ENCODE measurements around the gene CCDC200.
"Not testable (repeated sequence)": the region's sequence is repeated elsewhere in the genome, so short reads cannot be mapped to it uniquely, and the experiment has no call there.

The CCDC200 gene

DNA sequence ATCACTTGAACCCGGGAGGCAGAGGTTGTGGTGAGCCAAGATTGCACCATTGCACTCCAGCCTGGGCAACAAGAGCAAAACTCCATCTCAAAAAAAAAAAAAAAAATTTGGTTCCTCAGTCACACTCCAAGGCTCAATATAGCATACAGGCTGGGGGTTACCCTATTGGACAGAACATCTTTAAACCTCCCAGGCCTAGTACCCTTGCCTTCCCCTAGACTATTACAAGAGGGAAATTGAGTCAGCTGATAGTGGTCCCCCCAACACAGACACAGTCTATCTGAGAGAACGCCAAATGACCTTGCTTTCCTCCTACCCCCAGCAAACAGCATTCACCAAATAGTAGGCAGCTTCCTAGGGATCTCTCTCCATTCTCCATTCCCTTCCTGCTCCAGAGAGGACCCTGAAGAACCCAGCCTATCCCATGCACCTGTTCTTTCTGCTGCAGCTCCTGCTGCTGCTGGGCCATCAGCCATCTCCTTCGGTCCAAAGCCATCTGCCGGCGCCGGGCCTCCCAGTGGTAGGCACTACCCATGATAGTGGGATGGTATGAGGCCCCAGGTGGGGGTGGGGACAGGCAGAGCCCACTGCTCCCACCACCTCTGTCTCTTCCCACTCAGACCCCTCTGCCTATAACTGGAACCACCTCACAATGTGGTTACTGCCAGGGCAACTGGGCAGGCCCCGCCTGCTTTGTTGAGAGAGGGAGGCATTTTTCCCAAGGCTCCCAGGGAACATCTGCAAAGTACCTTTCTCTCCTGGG is at the start of gene CCDC200:
Gene CCDC200 (minus strand): TSS at position 604 of the 763 bp plus-strand sequence. CDS start 69 bp downstream, at position 535.
- DNase-seq (ENCODE audit: low read depth) = not testable (repeated sequence)

GRCh38 chr17:43272914-43273313 is 44.5 kb upstream of the CCDC200 start:
- DNase-seq (ENCODE audit: low read depth) = not testable (repeated sequence)

DNA sequence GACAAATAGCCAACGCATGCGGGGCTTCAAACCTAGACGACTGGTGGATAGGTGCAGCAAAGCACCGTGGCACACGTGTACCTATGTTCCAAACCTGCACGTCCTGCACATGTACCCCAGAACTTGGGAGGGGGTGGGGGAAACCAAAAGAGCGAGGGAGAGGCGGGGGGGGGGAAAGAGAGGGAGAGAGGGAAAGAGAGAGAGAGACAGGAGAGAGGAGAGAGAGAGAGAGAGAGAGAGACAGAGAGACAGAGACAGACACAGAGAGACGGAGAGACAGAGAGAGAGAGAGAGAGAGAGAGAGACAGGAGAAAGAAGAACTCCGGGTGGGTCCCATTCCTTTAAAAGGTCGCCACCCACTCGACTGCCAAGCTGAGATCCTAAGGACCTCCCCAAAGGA is 44.1 kb upstream of the CCDC200 start:
- DNase-seq (ENCODE audit: low read depth) = not testable (repeated sequence)

DNA sequence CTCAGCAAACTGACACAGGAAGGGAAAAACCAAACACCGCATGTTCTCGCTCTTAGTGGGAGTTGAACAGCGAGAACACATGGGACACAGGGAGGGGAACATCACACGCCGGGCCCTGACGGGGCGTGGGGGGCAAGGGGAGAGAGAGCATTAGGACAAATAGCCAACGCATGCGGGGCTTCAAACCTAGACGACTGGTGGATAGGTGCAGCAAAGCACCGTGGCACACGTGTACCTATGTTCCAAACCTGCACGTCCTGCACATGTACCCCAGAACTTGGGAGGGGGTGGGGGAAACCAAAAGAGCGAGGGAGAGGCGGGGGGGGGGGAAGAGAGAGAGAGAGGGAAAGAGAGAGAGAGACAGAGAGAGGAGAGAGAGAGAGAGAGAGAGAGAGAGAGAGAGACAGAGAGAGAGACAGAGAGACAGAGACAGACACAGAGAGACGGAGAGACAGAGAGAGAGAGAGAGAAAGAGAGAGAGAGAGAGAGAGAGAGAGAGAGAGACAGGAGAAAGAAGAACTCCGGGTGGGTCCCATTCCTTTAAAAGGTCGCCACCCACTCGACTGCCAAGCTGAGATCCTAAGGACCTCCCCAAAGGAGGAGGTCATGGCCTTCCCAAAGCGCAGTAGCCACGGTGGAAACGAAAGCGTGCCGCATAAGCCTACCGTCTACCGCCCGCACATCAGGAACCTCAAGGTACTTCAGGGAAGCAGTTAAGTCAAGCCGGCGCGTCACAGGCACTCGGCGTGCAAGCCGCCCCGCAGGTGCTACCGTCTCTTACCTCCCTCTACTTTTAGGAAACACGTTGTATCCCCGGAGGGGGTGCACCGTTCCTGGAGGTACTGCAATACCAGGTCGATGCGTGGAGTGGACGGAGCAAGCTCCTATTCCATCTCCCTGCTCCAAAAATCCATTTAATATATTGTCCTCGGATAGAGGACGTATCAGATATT is 42.4 kb upstream of the CCDC200 start:
- DNase-seq (ENCODE audit: low read depth) = not testable (repeated sequence)

DNA sequence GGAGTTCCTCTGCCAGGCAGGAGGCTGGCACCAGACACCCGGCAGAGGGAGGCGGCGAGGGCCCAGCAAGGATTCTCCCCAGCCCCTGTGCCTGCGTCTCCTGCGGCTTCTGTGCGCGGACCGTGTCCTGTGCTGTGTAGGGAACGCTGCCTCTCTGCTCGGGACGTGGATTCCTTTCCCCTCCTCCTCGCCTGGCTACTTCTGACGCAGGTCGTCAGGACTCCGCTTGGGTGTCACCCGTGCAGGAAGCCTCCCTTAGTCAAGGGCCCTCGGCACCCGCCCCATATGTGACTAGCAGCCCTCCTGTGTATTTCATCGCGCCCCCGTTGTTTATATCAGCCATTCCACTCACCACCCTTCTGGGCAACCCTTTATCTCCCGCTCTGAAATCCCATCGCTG is 18.0 kb upstream of the CCDC200 start:
- not testable (repeated sequence) for DNase-seq (ENCODE audit: low read depth)

- DNase-seq (ENCODE audit: low read depth) = not testable (repeated sequence)
Measured at GRCh38 chr17:43240596-43241352, 12.4 kb upstream of the CCDC200 start.

DNA sequence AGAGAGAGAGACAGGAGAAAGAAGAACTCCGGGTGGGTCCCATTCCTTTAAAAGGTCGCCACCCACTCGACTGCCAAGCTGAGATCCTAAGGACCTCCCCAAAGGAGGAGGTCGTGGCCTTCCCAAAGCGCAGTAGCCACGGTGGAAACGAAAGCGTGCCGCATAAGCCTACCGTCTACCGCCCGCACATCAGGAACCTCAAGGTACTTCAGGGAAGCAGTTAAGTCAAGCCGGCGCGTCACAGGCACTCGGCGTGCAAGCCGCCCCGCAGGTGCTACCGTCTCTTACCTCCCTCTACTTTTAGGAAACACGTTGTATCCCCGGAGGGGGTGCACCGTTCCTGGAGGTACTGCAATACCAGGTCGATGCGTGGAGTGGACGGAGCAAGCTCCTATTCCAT is 11.2 kb upstream of the CCDC200 start:
- DNase-seq (ENCODE audit: low read depth) = not testable (repeated sequence)

DNA sequence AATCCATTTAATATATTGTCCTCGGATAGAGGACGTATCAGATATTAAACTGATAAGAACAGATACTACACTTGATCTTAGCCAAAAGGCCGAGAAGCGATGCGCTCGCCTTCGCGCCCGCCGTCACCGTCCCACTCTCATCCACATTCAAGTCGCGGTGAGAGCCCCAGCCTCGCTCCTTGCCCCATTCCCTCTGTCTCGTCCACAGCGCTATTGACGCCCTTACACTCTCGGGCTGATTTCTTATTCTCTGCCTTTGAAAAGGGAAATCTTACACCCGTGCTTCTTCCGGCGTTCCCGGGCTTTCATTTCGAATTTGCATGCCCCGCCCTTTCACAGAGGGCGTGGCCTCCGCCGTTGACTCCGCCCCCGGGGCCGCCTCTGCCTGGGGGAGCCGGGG is 5.5 kb upstream of the CCDC200 start, which contains the start of gene RNU2-1:
Gene RNU2-1 (minus strand): TSS at position 101 of the 400 bp plus-strand sequence.
- DNase-seq (ENCODE audit: low read depth) = not testable (repeated sequence)

DNA sequence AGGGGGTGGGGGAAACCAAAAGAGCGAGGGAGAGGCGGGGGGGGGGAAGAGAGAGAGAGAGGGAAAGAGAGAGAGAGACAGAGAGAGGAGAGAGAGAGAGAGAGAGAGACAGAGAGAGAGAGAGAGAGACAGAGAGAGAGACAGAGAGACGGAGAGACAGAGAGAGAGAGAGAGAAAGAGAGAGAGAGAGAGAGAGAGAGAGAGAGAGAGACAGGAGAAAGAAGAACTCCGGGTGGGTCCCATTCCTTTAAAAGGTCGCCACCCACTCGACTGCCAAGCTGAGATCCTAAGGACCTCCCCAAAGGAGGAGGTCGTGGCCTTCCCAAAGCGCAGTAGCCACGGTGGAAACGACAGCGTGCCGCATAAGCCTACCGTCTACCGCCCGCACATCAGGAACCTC is 4.8 kb upstream of the CCDC200 start:
- not testable (repeated sequence) for DNase-seq (ENCODE audit: low read depth)

DNA sequence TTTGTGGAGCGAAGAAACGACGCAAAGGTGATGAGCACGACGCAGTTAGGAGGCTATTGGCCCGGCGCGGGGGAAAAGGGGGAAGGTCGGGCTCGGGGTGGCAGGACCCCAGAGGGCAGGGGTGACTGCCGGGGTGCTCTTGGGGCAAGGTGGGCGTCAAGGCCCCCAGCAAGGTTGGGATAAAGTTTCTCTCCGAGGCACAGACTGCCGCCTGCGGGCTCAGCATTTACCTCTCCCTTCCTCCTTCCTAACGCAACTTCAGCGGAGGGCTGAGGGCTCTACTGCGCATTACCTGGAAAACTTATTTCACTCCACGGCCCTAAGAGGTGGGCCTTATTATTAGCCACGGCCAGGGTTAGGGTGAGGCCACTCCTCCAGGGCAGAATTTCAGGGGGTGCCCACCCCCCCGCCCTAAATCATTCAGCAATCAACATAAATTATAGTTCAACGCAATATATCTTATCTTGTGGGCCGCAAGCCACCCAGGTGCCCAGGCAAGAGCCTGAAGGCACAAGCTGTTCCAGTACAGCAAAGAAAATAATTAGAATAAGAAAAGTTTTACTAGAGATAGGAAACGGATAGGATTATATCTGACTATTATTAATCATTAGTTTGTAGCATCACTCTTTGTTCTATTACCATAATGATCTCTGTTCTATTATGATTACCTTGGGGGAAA is 3.7 kb upstream of the CCDC200 start:
- not testable (repeated sequence) for DNase-seq (ENCODE audit: low read depth)

GRCh38 chr17:43231205-43232020 is 3.0 kb upstream of the CCDC200 start:
- not testable (repeated sequence) for DNase-seq (ENCODE audit: low read depth)

- DNase-seq (ENCODE audit: low read depth) = no peak
Measured at GRCh38 chr17:43226393-43226792, 2.0 kb downstream of the CCDC200 start.

DNA sequence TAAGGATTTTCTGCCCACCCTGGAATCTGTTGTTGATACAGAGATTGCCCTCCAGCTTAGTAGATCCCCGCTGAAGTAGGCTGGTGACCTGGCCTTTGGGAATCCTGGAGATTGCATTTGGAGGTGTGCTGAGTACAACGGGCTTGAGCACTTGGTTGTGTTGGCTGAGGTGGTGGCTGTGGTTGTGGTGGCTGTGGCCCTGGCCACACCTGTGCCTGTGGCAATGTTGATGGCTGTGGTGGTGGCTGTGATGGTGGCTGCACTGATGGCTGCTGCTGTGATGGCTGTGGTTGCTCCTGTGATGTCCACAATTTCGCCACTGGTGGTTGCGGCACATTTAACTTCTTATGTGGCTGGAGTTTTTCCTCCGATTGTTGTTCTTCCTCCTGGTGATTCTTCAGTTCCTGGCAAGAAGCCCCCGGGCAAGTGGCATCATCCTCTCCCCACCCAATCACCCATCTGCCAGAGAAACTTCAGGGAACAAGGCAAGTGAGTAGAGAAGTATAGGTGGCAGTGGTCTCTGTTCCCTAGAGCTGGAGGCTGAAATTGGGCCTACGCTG is 4.2 kb downstream of the CCDC200 start:
- no peak for DNase-seq (ENCODE audit: low read depth)

DNA sequence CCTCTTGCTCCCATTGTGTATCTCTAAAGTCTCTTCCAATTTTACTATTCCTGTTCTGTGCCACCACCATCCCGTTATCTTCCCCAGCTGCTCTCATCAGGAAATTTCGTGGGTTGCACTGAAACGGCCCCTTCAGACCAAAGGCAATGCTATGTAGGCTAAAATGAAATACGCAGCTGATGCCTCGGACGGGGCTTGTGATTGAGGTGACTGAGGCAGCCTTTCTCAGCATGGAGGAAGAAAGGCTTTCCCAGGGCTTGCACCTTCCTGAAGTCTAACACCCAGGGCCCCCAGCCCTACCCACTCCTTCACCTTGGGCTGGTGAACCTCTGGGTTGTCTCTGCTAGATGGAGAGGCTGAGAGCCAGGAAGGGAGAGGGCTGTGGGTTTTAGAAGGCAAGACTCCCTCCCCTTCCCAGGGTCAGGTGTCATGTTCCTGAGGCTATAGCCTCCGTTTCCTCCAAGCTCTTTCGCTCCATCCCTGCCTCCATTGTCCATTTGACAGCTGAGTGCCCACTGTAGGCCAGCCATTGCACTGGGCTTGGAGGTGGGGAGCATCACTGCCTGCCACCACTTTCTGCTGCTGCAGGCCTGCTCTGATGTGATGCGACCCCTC is 7.8 kb downstream of the CCDC200 start:
- no peak for DNase-seq (ENCODE audit: low read depth)

DNA sequence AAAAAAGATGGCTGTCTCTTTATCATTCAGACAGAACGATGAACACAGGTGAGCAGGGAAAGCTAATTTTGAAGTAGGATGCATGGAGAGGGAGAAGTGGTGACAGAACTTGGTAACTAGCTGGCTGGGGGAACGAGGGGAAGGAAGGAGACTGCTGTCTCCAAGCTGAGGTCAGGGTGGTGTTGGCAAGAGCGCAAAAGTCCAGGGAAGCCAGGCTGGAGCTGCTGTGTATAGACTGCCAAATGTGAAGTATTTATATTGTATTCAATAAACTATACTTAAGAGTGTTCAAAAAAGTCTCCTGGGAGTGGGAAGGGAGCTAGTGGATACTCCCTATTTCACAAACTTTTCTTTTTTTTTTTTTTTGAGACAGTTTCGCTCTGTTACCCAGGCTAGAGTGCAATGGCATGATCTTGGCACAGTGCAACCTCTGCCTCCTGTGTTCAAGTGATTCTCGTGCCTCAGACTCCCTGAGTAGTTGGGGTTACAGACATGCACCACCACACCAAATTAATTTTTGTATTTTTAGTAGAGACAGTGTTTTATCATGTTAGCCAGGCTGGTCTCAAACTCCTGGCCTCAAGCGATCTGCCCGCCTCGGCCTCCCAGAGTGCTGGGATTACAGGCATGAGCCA is 8.6 kb downstream of the CCDC200 start:
- no peak for DNase-seq (ENCODE audit: low read depth)

DNA sequence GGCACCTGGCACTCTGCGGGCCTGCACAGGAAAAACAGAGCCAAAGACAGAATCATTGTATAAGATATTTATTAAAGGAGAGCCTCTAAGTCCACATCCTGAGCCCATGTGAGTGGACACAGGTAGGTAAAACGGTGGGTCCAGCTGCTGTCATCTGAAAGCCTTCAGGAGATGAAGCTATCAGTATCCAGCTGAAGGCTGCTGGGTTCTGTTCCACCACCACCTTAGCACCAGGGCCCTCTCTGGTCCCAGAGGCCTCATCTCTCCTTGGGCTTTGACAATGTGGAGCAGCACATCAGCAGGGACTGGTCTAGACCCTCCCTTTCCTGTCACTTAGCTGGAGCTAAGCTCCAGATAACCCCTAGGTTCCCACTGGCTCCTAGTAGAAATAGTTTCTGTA is 9.4 kb downstream of the CCDC200 start:
- no peak for DNase-seq (ENCODE audit: low read depth)

DNA sequence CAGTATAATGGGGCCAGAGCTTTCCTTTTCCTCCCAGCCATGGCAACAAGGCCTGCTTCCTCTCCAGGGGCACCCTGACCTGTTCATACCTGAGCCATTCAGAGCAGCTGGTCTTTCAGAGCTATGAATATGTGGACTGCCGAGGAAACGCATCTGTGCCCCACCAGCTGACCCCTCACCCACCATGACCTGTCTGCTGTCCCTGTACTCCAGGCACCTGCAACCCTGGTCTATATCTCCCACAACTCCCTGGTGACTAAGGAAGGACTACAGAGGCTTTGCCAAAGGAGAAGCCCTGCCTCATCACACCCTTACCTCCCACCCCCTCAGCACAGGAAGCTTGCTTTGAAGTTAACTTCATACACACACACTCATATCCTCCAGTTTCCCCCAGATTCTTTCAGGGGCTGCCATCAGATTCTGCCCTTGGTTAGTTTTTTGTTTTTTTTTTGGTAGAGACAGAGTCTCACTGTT is 10.8 kb downstream of the CCDC200 start:
- DNase-seq (ENCODE audit: low read depth) = no peak

DNA sequence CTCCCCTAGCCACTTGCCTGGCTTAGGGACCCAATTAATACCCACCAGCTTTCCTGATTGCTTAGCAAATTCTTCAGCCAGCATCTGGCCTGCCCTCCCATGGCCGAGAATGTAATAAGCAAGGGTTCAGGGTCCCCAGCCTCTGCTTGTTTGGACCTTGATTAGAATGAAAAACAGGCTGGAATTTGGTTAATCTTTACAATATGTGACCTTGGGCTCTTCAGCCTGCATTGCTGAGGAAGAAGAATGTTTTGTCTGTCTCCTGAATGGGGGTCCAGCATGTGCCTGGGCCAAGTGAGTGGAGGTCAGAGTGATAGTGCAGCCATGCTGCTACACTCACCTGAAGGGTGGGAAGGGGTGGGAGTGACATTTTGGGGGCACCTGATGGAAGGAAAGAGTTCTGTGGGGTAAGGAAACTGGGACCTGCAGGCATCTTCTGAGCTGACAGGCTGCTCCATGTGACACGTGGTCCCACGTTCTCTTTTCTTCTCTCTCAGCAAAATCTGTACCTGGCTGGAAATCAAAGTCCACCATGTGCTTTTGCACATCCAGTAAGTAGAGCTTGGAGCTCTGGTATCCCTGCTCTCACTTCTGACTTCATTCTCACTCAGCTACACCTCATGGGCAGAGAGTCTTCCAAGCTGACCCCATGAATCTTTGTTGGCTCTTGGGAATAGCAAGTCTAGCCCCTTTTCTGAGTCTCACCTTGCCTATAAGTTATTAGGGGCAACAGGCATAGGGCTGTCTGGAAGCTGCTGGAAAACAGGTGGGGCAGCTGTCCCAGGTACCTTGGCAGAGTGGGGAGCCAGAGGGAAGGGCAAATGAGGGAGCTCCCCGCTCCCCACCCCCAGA is 11.4 kb downstream of the CCDC200 start:
- no peak for DNase-seq (ENCODE audit: low read depth)
